ENCODE data around the gene CLCN7.

The CLCN7 gene

DNA sequence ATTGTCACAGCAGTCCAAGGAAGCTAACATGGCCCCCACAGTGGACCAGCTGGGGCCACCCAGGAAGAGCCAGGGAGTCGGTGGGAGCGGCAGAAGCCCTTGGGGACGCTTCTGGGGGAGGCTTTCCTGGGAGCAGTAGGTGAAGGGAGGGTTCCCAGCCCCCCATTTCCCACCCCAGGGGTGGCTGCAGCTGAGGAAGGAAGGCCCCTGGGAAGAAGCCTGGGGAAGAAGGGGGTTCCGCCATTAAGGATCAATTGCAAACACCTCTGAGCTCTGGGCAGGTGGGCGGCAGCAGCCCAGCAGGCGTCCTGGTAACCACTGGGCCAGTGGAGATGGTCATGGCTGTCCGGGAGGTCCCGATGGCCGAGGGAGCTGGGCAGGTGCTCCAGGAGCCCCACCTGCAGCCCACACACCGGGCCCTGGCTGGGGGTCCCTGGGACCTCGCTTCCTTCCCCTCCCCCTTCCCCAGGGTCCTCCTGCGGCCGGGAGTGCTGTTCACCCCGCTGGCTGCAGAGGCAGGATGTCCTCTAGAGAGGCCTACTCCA is 44.5 kb downstream of the CLCN7 start:
- H3K4me3 ChIP-seq (ENCODE audit: low read depth, low read length): no peak overlapping the region
- TF ChIP-seq, protein P1, sequence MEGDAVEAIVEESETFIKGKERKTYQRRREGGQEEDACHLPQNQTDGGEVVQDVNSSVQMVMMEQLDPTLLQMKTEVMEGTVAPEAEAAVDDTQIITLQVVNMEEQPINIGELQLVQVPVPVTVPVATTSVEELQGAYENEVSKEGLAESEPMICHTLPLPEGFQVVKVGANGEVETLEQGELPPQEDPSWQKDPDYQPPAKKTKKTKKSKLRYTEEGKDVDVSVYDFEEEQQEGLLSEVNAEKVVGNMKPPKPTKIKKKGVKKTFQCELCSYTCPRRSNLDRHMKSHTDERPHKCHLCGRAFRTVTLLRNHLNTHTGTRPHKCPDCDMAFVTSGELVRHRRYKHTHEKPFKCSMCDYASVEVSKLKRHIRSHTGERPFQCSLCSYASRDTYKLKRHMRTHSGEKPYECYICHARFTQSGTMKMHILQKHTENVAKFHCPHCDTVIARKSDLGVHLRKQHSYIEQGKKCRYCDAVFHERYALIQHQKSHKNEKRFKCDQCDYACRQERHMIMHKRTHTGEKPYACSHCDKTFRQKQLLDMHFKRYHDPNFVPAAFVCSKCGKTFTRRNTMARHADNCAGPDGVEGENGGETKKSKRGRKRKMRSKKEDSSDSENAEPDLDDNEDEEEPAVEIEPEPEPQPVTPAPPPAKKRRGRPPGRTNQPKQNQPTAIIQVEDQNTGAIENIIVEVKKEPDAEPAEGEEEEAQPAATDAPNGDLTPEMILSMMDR (IDR thresholded peaks at IDR 0.05; ENCODE audit: low read depth, low read length): no peak

DNA sequence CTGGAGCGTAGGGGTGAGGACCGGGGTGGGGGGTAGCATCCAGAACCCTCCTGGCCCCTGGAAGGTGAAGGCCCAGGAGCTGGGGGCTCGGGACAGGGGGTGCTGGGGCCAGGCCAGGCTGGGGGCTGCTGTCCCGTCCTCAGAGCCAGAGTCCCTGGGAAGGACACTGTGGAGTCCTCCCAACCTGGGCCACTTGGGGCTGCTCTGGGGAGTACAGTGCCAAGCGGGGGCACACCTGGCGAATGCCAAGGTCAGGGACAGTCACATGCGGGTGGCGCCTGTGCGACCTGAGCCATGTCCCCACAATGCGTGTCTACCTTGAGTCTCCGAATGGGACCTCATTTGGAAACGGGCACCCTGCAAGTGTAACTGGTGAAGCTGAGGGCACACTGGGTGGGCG is 45.2 kb downstream of the CLCN7 start:
- no peak overlapping the region for H3K4me3 ChIP-seq (ENCODE audit: low read depth, low read length)
- TF ChIP-seq, protein P1 (IDR thresholded peaks at IDR 0.05; ENCODE audit: low read depth, low read length): no peak

DNA sequence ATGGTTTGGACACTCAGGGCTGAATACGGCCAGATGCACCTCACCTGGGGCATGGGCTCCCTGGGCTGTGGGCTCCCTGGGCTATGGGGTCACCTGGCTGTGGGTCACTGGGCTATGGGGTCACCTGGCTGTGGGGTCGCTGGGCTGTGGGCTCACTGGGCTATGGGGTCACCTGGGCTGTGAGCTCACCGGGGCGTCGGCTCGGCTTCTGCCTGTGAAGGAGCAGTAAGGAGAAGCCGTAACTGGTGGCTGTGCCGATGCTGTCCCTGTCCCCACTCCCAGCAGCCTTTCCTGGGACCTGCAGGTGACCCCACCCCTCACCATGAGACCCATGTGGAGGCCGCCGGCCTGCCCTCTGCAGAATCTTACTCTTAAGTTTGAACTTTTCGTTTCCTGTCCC is 45.8 kb downstream of the CLCN7 start:
- TF ChIP-seq, protein P1 (IDR thresholded peaks at IDR 0.05; ENCODE audit: low read depth, low read length): no peak

DNA sequence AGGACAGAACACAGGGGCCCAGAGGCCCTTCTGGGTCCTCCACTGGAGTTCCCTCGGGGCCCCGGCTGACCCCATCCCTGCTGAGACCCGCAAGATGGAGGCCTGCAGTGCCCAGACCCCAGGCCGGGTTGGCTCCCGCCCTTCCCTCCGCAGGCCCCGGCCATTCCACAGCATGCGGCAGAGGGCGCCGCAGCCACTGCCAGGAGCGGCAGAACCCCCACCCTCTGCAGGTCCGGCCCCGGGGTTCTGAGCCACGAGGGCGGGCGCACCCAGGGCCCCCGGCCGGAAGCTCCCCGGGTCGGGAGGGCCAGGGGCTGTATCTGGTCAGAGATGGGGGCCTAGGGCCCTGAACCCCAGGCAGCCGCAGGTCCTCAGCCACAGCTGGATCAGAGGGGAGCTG is 46.3 kb downstream of the CLCN7 start:
- H3K4me3 ChIP-seq (ENCODE audit: low read depth, low read length): no peak overlapping the region
- TF ChIP-seq, protein P1 (IDR thresholded peaks at IDR 0.05; ENCODE audit: low read depth, low read length): no peak

More for the DNA sequence above, 45.8 kb downstream of the CLCN7 start:
- H3K4me3 ChIP-seq (ENCODE audit: low read depth, low read length): no peak overlapping the region

DNA sequence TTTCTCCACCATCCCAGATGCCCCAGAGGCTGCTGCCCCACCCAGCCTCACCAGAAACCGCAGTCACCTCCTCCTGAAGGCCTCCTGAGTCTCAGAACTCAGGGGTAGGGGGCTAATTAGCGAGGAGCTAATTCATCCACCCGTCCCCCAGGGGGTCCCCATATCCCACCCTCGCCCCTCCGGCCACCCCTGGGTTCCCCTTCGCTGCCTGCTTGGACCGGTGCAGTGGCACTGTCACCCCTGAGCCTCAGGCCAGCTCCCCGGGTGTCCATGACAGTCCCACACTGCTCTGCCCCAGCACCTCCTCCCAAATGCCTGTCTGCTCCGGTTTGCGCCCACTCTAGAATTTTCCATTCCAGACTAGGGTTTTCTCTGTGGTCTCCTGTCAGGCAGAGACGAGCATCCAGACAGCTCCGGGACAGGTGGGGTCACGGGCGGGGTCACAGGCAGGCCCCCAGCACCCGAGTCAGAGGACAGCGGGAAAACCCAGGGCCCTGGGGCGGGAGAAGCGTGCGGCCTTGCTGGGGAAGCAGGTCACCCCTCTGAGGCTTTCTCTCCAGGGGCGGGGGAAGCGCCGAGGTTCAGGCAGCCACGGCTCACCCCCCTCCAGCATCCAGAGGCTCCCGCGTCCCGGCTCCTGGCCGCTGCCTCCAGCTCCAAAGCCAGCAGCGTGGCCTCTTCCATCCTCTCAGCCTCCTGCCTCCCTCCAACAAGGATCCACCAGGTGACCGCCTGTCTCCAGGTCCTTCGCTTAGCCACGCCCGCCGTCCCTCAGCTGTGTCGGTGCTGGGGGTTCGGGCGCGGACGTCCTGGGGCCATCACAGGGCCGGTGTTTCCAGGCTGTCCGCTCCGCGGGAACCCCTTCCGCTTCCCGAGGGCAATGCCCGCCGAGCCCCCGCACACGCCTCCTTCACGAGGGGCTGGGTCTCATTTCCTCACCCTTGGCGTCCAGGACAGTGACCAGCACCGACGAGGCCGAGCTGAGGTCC is 47.1 kb downstream of the CLCN7 start:
- no peak overlapping the region for H3K4me3 ChIP-seq (ENCODE audit: low read depth, low read length)
- TF ChIP-seq, protein P1 (IDR thresholded peaks at IDR 0.05; ENCODE audit: low read depth, low read length): no peak

DNA sequence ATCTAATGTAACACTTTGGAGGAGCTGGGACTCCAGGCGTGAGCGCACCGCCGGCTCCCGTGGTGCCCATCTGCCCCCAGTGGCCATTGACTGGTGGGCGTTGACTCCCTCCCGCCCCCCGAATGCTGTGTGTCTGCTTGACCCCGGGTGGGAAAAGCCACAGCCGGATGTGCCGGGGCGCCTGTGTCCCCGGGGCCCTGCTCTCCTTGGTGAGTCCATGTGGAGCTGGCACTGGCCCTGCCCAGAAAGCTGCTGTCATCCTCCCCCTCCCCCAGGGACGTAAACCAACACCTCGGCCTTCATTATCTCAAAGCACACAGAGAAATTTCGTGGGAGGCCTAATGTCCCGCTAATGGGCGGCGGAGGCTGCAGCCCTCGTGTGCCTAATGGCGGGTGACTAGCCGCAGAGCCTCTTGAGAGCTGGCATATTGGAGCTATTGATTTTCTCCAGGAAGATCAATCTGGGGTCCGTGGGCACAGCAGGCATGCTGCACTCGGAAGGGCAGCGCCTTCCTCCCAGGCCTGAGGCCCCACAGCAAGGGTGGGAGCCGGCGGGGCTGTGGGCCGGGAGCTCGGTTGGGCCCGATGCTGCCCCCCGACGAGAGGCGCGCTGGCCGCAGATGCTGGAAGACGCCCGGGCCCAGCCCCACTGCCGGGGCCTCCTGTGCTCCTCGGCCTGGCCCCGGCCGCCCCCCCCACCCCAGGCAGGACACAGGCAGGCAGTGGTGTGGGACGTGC is 47.9 kb downstream of the CLCN7 start:
- TF ChIP-seq, protein P1 (IDR thresholded peaks at IDR 0.05; ENCODE audit: low read depth, low read length): no peak
- H3K4me3 ChIP-seq (ENCODE audit: low read depth, low read length): no peak overlapping the region

Measured in WI38 (cell line).